Activated CD8-positive, alpha-beta T cell treated with anti-CD3 and anti-CD28 coated beads, Interleukin-2, amount 10 ng/mL, durations not matched to agents 7 days and 5 days (primary cell): ENCODE results near the gene HSD11B2. TPM values are rescaled to one million over a fixed set of nuclear protein-coding genes. Genes with fewer than 3 reads are reported as not detected.

Experiments
- ATAC-seq: fragments of 150-1000 bp; cut with Tn5 transposase; one replicate; pipeline ENCODE4 v1.10.0; 2021; ENCODE audit warnings: moderate library complexity
- CTCF ChIA-PET: fragments of 350-600 bp; sonication (Branson Sonifier 250); formaldehyde crosslinking; loops from one replicate; lab custom pipeline; 2021; ENCODE audit warnings: antibody characterized with exemption; lab: Charles Lee
- POLR2A ChIA-PET: fragments of 350-600 bp; sonication (Branson Sonifier 250); formaldehyde crosslinking; loops from one replicate; lab custom pipeline; 2021; ENCODE audit warnings: antibody characterized with exemption; lab: Charles Lee
- DNase-seq: peaks from one replicate; pipeline ENCODE4 v3.0.0-alpha.2; 2020
- H3K27ac Mint-ChIP-seq: one replicate; pipeline ENCODE4 v1.8.0; 2021; ENCODE audit warnings: mild to moderate bottlenecking, mixed read lengths
- H3K27me3 Mint-ChIP-seq: one replicate; pipeline ENCODE4 v1.8.0; 2021; ENCODE audit warnings: low read depth, mixed read lengths
- H3K36me3 Mint-ChIP-seq: one replicate; pipeline ENCODE4 v1.8.0; 2021; ENCODE audit warnings: low read depth, mixed read lengths
- H3K4me1 Mint-ChIP-seq: one replicate; pipeline ENCODE4 v1.8.0; 2021; ENCODE audit warnings: low read depth, mixed read lengths
- H3K4me3 Mint-ChIP-seq: one replicate; pipeline ENCODE4 v1.8.0; 2021; ENCODE audit warnings: mild to moderate bottlenecking, mixed read lengths
- H3K9me3 Mint-ChIP-seq: one replicate; pipeline ENCODE4 v1.8.0; 2022; ENCODE audit warnings: mixed read lengths; ENCODE audit not compliant: insufficient read depth
- total RNA-seq, 2 experiments: library from RNA; stranded (reverse); gene quantifications; one replicate each; pipeline ENCODE4 v1.2.3, GENCODE V29; 2021

HSD11B2 gene
- total RNA-seq, 2 experiments from 2014 or later, result not detected

DNA sequence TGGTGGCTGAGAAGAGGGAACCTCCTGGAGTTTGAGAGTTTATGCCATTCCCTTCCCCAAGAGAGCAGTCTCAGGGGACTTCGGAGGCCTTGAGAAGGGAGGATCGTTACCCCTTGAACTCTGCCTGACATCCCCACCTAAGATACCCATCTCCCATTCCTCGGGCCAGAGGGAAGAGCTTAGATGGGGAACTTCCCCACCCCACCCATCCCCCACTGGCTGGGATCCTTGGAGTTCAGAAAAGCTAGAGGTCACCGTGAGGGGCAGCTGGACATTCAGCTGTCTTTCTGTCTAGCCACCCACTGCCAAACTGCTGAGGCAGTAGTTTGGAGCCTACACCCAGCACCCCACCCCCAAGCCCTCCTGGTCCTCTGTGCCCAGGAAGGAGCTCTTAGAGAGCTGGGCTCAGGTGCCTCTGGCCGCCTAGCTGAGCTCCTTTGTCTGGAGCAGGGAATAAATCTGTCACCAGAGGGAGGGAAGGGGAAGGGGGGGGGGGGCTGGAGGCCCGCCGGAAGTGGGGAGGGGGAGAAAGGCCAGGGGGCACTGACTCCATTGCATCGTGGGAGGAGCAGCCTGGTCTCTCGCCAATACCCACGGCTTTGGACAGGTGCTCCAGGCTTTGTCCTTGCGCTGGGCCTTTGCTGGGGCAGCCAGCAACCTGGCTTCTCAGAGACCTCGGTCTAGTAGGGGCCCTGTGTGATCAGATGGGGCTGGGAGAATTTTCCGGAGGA is 1.0 kb downstream of the HSD11B2 start:
- H3K9me3 Mint-ChIP-seq, result no peaks in the 10 kb centered on the region
- ChIA-PET POLR2A (no interaction called here), CTCF (interaction anchor here (0.6 to 2.3 kb wide), 2 partner anchors 16 to 32 kb away, joined by 3 to 8 read pairs; no protein-coding TSS in a partner anchor)
- peaks cover 37% of the 10 kb centered on the region for H3K27me3 Mint-ChIP-seq
- H3K36me3 Mint-ChIP-seq, result no peaks in the 10 kb centered on the region
- peaks cover 7% of the 10 kb centered on the region for H3K4me1 Mint-ChIP-seq
- H3K27ac Mint-ChIP-seq, result no peak overlapping the region
- DNase-seq, result no peak
- H3K4me3 Mint-ChIP-seq, result peak overlapping the region; percentile 29
- ATAC-seq, result no peak

GRCh38 chr16:67432506-67432890 is 1.6 kb downstream of the HSD11B2 start:
- Mint-ChIP-seq H3K27me3 (peaks cover 34% of the 10 kb centered on the region), H3K4me1 (peaks cover 7% of the 10 kb centered on the region), H3K36me3 (no peaks in the 10 kb centered on the region), H3K4me3 (no peak overlapping the region), H3K27ac (no peak overlapping the region), H3K9me3 (no peaks in the 10 kb centered on the region)
- DNase-seq (no peak), ATAC-seq (no peak)
- ChIA-PET CTCF (interaction anchor here (2.3 kb wide), 1 partner anchor 15 kb away, joined by 8 read pairs; no protein-coding TSS in a partner anchor), POLR2A (no interaction called here)

- CTCF ChIA-PET, result interaction anchor here (1.5 kb wide), 1 partner anchor 23 kb away, joined by 5 read pairs; no protein-coding TSS in a partner anchor
- peaks cover 4% of the 10 kb centered on the region for H3K36me3 Mint-ChIP-seq
- ATAC-seq (no peak), DNase-seq (no peak)
- POLR2A ChIA-PET, result no interaction called here
- no peaks in the 10 kb centered on the region for H3K9me3 Mint-ChIP-seq
- H3K4me3 Mint-ChIP-seq, result no peak overlapping the region
- H3K4me1 Mint-ChIP-seq, result peaks cover 7% of the 10 kb centered on the region
- peaks cover 34% of the 10 kb centered on the region for H3K27me3 Mint-ChIP-seq
- H3K27ac Mint-ChIP-seq, result no peak overlapping the region
These were observed 2.3 kb downstream of the HSD11B2 start for GRCh38 chr16:67433131-67433719.

GRCh38 chr16:67435758-67436164 is 4.8 kb downstream of the HSD11B2 start:
- H3K36me3 Mint-ChIP-seq, result peaks cover 9% of the 10 kb centered on the region
- no peaks in the 10 kb centered on the region for H3K9me3 Mint-ChIP-seq
- ChIA-PET POLR2A (no interaction called here), CTCF (interaction anchor here (1.0 to 1.4 kb wide), 3 partner anchors 8 to 63 kb away, joined by 3 read pairs; no protein-coding TSS in a partner anchor)
- peaks cover 14% of the 10 kb centered on the region for H3K27me3 Mint-ChIP-seq
- H3K27ac Mint-ChIP-seq, result no peak overlapping the region
- DNase-seq (no peak), ATAC-seq (no peak)
- H3K4me1 Mint-ChIP-seq, result peaks cover 4% of the 10 kb centered on the region
- H3K4me3 Mint-ChIP-seq, result no peak overlapping the region

- no peak overlapping the region for H3K27ac Mint-ChIP-seq
- H3K27me3 Mint-ChIP-seq, result peaks cover 10% of the 10 kb centered on the region
- no peaks in the 10 kb centered on the region for H3K9me3 Mint-ChIP-seq
- CTCF ChIA-PET, result interaction anchor here (1.0 to 1.4 kb wide), 3 partner anchors 9 to 64 kb away, joined by 3 read pairs; no protein-coding TSS in a partner anchor
- H3K36me3 Mint-ChIP-seq, result peaks cover 9% of the 10 kb centered on the region
- ATAC-seq (no peak), DNase-seq (no peak)
- POLR2A ChIA-PET, result no interaction called here
- H3K4me1 Mint-ChIP-seq, result peaks cover under 1% of the 10 kb centered on the region
- H3K4me3 Mint-ChIP-seq, result no peak overlapping the region
These were observed 5.8 kb downstream of the HSD11B2 start for GRCh38 chr16:67436640-67437193.

DNA sequence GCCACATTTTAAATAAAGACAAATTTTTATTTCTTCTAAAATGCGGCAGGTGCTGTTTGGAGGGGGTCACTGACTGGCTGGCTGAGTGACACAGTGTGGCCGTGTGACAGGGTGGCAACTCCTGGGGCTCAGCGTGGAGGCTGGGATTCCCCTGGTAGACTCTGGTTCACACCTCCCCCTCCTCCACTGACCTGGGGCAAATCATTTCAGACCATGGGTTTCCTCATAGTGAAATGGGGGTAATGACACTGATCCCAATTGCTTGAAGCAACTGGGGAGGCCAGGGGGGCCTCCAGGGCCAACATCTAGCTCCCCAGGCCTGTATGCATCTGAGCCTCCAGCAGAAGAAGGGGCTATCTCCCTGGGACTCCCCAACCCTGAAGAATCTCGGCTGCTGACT is 6.6 kb downstream of the HSD11B2 start:
- H3K27me3 Mint-ChIP-seq, result peaks cover 4% of the 10 kb centered on the region
- ChIA-PET POLR2A (no interaction called here), CTCF (no interaction called here)
- peaks cover 9% of the 10 kb centered on the region for H3K36me3 Mint-ChIP-seq
- DNase-seq (no peak), ATAC-seq (no peak)
- no peak overlapping the region for H3K4me3 Mint-ChIP-seq
- H3K27ac Mint-ChIP-seq, result no peak overlapping the region
- H3K9me3 Mint-ChIP-seq, result no peaks in the 10 kb centered on the region
- no peaks in the 10 kb centered on the region for H3K4me1 Mint-ChIP-seq

GRCh38 chr16:67438098-67438791 is 7.3 kb downstream of the HSD11B2 start:
- no peak for ATAC-seq
- Mint-ChIP-seq H3K4me1 (no peaks in the 10 kb centered on the region), H3K9me3 (no peaks in the 10 kb centered on the region), H3K27ac (no peak overlapping the region), H3K27me3 (peaks cover 2% of the 10 kb centered on the region), H3K4me3 (no peak overlapping the region), H3K36me3 (peaks cover 9% of the 10 kb centered on the region)
- ChIA-PET POLR2A (interaction anchor here (0.6 kb wide), 1 partner anchor 30 kb away, joined by 3 read pairs; no protein-coding TSS in a partner anchor), CTCF (interaction anchor here (0.8 to 1.0 kb wide), 2 partner anchors 10 kb away, joined by 3 read pairs; no protein-coding TSS in a partner anchor)
- DNase-seq, result no peak

GRCh38 chr16:67438824-67439393 is 8.0 kb downstream of the HSD11B2 start:
- Mint-ChIP-seq H3K27me3 (no peaks in the 10 kb centered on the region), H3K9me3 (no peaks in the 10 kb centered on the region), H3K4me3 (no peak overlapping the region), H3K27ac (no peak overlapping the region), H3K36me3 (peaks cover 9% of the 10 kb centered on the region), H3K4me1 (no peaks in the 10 kb centered on the region)
- ChIA-PET CTCF (interaction anchor here (0.8 to 1.0 kb wide), 3 partner anchors 9 to 39 kb away, joined by 3 read pairs; no protein-coding TSS in a partner anchor), POLR2A (no interaction called here)
- no peak for ATAC-seq
- DNase-seq, result no peak

- ATAC-seq, result no peak
- Mint-ChIP-seq H3K27me3 (no peaks in the 10 kb centered on the region), H3K27ac (no peak overlapping the region), H3K4me3 (no peak overlapping the region), H3K36me3 (peaks cover 9% of the 10 kb centered on the region), H3K9me3 (no peaks in the 10 kb centered on the region), H3K4me1 (no peaks in the 10 kb centered on the region)
- DNase-seq, result no peak
- CTCF ChIA-PET, result interaction anchor here (1.2 to 3.0 kb wide), 2 partner anchors 8 to 13 kb away, joined by 3 to 22 read pairs; no protein-coding TSS in a partner anchor
- POLR2A ChIA-PET, result no interaction called here
These were observed 10.4 kb downstream of the HSD11B2 start for GRCh38 chr16:67441271-67441753.

DNA sequence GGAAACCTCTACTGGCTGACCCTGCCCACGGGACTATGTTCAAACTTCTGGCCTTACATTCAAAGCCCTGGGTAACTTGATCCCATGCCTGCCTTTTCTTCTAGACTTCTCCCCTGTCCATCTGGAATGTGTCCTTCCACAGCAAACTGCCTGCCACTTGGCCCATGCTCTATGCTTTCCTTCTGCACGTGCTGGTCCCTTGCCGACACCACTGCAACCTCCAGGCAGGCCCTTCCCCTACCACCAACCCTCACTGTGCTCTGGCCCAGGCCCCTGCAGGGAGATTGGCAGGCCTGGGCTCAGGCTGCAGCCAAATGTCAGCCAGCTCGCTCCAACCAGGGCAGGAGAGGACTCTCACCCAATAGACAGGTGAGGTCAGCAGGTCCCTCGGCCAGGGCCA is 11.0 kb downstream of the HSD11B2 start:
- no peak for ATAC-seq
- Mint-ChIP-seq H3K4me1 (peaks cover 2% of the 10 kb centered on the region), H3K36me3 (peaks cover 9% of the 10 kb centered on the region), H3K4me3 (no peak overlapping the region), H3K27me3 (no peaks in the 10 kb centered on the region), H3K9me3 (no peaks in the 10 kb centered on the region), H3K27ac (no peak overlapping the region)
- DNase-seq, result no peak
- ChIA-PET CTCF (interaction anchor here (1.2 to 3.0 kb wide), 2 partner anchors 8 to 14 kb away, joined by 3 to 22 read pairs; no protein-coding TSS in a partner anchor), POLR2A (no interaction called here)
